Esophagus squamous epithelium (tissue), 4 donors: ENCODE measurements around the gene MEN1.

Source experiments
- POLR2A ChIP-seq, 4 donors: fragments of 450-650 bp; IDR thresholded peaks; one replicate each; pipeline ENCODE4 v1.6.1; 2017; ENCODE audit warnings: antibody characterized with exemption in 4 of 4, mild to moderate bottlenecking in 4 of 4, moderate library complexity in 3 of 4
- TF ChIP-seq, protein P1 (sequence below), 6 experiments: fragments of 450-650 bp in 4 of 6; fragments of 200-600 bp in 2 of 6; sonication (generic) in 2 of 6; IDR thresholded peaks; one replicate each; pipeline ENCODE4 v1.5.1; 2016 to 2019; ENCODE audit warnings: antibody characterized with exemption in 6 of 6, mild to moderate bottlenecking in 4 of 6, moderate library complexity in 4 of 6

- TF ChIP-seq, protein P1, sequence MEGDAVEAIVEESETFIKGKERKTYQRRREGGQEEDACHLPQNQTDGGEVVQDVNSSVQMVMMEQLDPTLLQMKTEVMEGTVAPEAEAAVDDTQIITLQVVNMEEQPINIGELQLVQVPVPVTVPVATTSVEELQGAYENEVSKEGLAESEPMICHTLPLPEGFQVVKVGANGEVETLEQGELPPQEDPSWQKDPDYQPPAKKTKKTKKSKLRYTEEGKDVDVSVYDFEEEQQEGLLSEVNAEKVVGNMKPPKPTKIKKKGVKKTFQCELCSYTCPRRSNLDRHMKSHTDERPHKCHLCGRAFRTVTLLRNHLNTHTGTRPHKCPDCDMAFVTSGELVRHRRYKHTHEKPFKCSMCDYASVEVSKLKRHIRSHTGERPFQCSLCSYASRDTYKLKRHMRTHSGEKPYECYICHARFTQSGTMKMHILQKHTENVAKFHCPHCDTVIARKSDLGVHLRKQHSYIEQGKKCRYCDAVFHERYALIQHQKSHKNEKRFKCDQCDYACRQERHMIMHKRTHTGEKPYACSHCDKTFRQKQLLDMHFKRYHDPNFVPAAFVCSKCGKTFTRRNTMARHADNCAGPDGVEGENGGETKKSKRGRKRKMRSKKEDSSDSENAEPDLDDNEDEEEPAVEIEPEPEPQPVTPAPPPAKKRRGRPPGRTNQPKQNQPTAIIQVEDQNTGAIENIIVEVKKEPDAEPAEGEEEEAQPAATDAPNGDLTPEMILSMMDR (IDR thresholded peaks at IDR 0.05), result no peak
- no peak for TF ChIP-seq POLR2A (IDR thresholded peaks at IDR 0.05)
These were observed 46.2 kb downstream of the MEN1 start for GRCh38 chr11:64764040-64764611.
